ENCODE results near the gene EFS. TPM values are rescaled to one million over a fixed set of nuclear protein-coding genes. Genes with fewer than 3 reads are reported as not detected.

Gene EFS
- total RNA-seq, 1 experiment from 2014 or later = not detected

DNA sequence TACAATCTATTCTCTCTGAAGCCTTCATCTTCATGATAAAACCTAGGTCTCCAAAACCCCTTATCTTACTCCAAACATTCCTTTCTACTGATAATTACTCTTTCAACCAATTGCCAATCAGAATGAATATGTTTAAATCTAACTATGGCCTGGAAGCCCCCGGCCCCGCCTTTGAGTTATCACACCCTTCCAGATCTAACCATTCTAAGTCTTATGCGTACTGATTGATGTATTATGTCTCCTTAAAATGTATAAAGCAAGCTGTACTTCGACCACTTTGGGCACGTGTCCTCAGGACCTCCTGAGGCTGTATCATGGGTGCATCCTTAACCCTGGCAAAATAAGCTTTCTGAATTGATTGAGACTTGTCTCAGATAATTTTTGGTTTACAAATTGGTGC is 29.3 kb downstream of the EFS start:
- Histone ChIP-seq H3K27ac (ENCODE audit: low read length) (no peak overlapping the region), H3K9me3 (ENCODE audit: control insufficient read depth, insufficient read depth, low read depth, low read length) (no peaks in the 10 kb centered on the region), H3K36me3 (ENCODE audit: control insufficient read depth, insufficient read depth, low read length) (no peaks in the 10 kb centered on the region), H3K4me3 (ENCODE audit: low read depth in 2 of 2, low read length in 2 of 2) (no peak overlapping the region), H3K4me1 (ENCODE audit: control insufficient read depth, insufficient read depth, low read length) (no peaks in the 10 kb centered on the region), H3K27me3 (ENCODE audit: control insufficient read depth, insufficient read depth, low read length) (no peaks in the 10 kb centered on the region)
- CTCF ChIA-PET = no interaction called here
- in situ Hi-C loops (cut with HindIII; ENCODE audit: low pct_unique_long_range_greater_than_20kb, low sequenced_read_pairs) = no loop called here
- DNase-seq (ENCODE audit: low read depth, low spot score) = no peak
- ATAC-seq = no peak
- BruUV-seq (replicated peaks) = no TSS peak
- TF ChIP-seq, protein P1, sequence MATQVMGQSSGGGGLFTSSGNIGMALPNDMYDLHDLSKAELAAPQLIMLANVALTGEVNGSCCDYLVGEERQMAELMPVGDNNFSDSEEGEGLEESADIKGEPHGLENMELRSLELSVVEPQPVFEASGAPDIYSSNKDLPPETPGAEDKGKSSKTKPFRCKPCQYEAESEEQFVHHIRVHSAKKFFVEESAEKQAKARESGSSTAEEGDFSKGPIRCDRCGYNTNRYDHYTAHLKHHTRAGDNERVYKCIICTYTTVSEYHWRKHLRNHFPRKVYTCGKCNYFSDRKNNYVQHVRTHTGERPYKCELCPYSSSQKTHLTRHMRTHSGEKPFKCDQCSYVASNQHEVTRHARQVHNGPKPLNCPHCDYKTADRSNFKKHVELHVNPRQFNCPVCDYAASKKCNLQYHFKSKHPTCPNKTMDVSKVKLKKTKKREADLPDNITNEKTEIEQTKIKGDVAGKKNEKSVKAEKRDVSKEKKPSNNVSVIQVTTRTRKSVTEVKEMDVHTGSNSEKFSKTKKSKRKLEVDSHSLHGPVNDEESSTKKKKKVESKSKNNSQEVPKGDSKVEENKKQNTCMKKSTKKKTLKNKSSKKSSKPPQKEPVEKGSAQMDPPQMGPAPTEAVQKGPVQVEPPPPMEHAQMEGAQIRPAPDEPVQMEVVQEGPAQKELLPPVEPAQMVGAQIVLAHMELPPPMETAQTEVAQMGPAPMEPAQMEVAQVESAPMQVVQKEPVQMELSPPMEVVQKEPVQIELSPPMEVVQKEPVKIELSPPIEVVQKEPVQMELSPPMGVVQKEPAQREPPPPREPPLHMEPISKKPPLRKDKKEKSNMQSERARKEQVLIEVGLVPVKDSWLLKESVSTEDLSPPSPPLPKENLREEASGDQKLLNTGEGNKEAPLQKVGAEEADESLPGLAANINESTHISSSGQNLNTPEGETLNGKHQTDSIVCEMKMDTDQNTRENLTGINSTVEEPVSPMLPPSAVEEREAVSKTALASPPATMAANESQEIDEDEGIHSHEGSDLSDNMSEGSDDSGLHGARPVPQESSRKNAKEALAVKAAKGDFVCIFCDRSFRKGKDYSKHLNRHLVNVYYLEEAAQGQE (IDR thresholded peaks at IDR 0.05; ENCODE audit: insufficient read depth in 1 of 2, low read depth in 2 of 2, low read length in 1 of 2) = no peak
- TF ChIP-seq POLR2AphosphoS5 (IDR thresholded peaks at IDR 0.05; ENCODE audit: low read depth, low read length) = no peak
- no peak for TF ChIP-seq TCF7L2 (IDR thresholded peaks at IDR 0.05; ENCODE audit: low read depth, low read length)
- no peak for TF ChIP-seq SIN3A (IDR thresholded peaks at IDR 0.05; ENCODE audit: borderline replicate concordance, insufficient read depth, low read depth, low read length)
- TF ChIP-seq, protein P2, sequence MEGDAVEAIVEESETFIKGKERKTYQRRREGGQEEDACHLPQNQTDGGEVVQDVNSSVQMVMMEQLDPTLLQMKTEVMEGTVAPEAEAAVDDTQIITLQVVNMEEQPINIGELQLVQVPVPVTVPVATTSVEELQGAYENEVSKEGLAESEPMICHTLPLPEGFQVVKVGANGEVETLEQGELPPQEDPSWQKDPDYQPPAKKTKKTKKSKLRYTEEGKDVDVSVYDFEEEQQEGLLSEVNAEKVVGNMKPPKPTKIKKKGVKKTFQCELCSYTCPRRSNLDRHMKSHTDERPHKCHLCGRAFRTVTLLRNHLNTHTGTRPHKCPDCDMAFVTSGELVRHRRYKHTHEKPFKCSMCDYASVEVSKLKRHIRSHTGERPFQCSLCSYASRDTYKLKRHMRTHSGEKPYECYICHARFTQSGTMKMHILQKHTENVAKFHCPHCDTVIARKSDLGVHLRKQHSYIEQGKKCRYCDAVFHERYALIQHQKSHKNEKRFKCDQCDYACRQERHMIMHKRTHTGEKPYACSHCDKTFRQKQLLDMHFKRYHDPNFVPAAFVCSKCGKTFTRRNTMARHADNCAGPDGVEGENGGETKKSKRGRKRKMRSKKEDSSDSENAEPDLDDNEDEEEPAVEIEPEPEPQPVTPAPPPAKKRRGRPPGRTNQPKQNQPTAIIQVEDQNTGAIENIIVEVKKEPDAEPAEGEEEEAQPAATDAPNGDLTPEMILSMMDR (IDR thresholded peaks at IDR 0.05) = no peak
- POLR2A ChIA-PET = no interaction called here
- intact Hi-C loops (cut with micrococcal nuclease; ENCODE audit: unreplicated experiment) = no loop called here

DNA sequence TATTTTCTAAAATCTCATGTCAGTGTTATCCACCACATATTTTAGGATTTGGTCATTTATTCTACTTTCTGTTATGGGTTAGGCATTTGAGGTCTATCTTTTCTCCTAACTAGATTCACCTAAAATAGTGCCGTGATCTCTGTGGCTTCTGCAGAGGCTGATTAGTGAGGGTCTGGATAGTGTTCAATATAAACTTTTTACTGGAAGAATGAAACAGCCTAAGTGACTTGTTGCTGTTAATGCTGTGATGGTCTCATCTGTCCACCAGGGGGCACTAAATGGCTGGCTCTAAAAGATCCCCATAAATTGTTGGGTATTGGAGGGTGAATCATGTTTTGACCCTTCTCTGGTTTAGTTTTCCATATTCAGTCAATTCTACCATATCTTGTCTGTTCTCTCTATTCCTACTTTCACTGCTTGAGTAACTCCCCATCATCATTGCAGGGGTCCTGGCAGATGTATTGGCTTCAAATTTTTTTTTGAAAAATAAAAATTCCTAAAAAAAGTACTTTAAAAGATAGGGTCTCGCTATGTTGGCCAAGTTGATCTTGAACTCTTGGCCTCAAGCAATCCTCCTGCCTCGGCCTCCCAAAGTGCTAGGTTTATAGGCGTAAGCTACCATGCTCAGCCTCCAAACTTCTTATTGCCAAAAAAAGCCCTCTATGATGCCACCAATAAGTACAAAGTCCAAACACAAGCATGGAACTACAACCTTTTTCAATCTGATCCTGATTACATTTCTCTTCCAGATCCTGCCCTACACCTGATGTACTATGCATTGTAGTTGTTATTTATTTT is 36.8 kb downstream of the EFS start:
- POLR2A ChIA-PET = no interaction called here
- peak; percentile 86 for ATAC-seq
- BruUV-seq (replicated peaks) = no TSS peak

More for the DNA sequence above, 36.8 kb downstream of the EFS start:
- DNase-seq (ENCODE audit: low read depth, low spot score) = peak; percentile 39
- H3K27ac ChIP-seq (ENCODE audit: low read length) = no peak overlapping the region
- CTCF ChIA-PET = interaction anchor here (1.2 kb wide), 1 partner anchor 32 kb away, joined by 4 read pairs; no protein-coding TSS in a partner anchor
- no peaks in the 10 kb centered on the region for H3K9me3 ChIP-seq (ENCODE audit: control insufficient read depth, insufficient read depth, low read depth, low read length)
- TF ChIP-seq, protein P2 (IDR thresholded peaks at IDR 0.05) = peak; percentile 80
- TF ChIP-seq SIN3A (IDR thresholded peaks at IDR 0.05; ENCODE audit: borderline replicate concordance, insufficient read depth, low read depth, low read length) (no peak), TCF7L2 (IDR thresholded peaks at IDR 0.05; ENCODE audit: low read depth, low read length) (no peak)
- intact Hi-C loops (cut with micrococcal nuclease; ENCODE audit: unreplicated experiment) = loop anchor here (5.0 to 10.0 kb wide), 3 partner anchors 54 to 227 kb away; partner anchors contain the start of genes THTPA and ZFHX2
- H3K36me3 ChIP-seq (ENCODE audit: control insufficient read depth, insufficient read depth, low read length) = peaks cover 11% of the 10 kb centered on the region
- peaks cover 3% of the 10 kb centered on the region for H3K4me1 ChIP-seq (ENCODE audit: control insufficient read depth, insufficient read depth, low read length)
- no peaks in the 10 kb centered on the region for H3K27me3 ChIP-seq (ENCODE audit: control insufficient read depth, insufficient read depth, low read length)
- H3K4me3 ChIP-seq (ENCODE audit: low read depth in 2 of 2, low read length in 2 of 2) = no peak overlapping the region
- in situ Hi-C loops (cut with HindIII; ENCODE audit: low pct_unique_long_range_greater_than_20kb, low sequenced_read_pairs) = no loop called here

Measured in Panc1 (cell line).